Activated T-cell treated with anti-CD3 and anti-CD28 coated beads for 24 hours (primary cell): Measurements from ENCODE around the gene TXNRD1.
"Not testable (repeated sequence)": the region's sequence is repeated elsewhere in the genome, so short reads cannot be mapped to it uniquely, and the experiment has no call there.

ENCODE experiments used
- DNase-seq: peaks from one replicate; pipeline ENCODE4 v3.0.0-alpha.2; 2020; ENCODE audit warnings: low read depth

TXNRD1 gene

DNA sequence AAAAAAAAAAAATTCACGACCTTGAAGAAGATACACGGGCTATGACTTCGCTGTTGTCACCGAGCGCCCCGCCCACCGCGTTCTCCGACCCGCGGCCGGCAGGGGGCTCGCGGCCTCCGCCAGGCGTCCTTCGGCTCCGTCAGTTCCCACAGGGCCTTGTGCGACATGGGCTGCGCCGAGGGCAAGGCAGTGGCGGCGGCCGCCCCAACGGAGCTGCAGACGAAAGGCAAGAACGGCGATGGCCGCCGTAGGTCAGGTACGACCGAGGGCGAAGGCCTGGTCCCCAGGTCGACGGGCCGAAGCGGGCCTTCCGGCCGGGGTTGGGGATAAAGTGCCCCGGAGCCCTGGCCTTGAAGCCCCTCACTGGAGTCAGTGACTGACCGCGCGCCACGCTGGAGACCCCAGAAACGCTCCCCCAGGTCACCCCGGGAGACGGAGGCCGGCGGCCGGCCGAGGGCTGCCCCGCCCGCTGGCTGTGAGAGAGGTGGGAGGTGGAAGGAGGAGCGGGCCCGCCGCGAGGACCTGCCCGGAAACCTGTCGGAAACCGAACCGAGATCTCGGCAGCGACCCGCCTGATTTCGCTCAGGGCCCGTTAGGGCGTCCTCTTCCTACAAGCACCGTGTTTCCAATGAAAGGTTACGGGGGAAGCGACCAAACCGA is at the start of gene TXNRD1:
TSS of gene TXNRD1 (plus strand) at position 142 of the 660 bp plus-strand sequence. CDS start at position 166, 24 bp downstream.
- peak; percentile 77 for DNase-seq

DNA sequence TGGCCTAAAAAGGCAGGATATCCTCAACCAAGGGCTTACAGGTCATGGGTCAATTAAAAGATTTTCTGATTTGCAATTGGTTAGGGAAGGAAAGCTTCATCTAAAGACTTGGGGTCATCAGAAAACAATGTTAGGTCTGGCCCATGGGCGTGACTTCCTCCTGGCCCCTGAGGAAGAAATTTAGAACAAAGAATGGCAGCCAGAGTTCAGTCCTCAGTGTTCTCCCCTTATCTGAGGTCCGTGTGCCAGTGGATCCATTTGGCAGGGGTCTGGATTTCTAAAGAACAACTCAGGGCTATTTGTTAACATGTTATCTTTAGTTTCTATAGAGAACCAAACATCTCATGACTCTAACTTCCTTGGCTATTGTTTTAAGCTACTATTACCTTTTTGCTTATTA is 49.8 kb upstream of the TXNRD1 start:
- no peak for DNase-seq

DNA sequence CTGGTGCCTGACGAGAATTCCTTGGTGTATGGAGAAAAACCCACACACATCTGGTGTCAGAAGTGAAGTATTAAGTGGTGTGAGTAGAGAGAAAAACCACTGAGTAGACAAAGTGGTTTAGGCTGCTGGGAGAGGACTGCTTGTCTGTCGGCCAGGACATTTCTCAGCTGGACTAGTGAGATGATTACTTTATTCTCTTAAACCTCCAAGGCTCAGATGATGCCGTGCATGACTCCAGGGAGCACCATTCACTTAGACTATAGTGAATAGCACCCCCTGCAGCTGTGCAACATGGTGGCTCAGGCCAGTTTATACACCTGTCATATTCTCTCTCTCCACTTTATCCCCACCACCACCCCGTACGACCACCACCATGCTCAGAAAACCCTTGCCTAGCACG is 49.1 kb upstream of the TXNRD1 start:
- no peak for DNase-seq

DNA sequence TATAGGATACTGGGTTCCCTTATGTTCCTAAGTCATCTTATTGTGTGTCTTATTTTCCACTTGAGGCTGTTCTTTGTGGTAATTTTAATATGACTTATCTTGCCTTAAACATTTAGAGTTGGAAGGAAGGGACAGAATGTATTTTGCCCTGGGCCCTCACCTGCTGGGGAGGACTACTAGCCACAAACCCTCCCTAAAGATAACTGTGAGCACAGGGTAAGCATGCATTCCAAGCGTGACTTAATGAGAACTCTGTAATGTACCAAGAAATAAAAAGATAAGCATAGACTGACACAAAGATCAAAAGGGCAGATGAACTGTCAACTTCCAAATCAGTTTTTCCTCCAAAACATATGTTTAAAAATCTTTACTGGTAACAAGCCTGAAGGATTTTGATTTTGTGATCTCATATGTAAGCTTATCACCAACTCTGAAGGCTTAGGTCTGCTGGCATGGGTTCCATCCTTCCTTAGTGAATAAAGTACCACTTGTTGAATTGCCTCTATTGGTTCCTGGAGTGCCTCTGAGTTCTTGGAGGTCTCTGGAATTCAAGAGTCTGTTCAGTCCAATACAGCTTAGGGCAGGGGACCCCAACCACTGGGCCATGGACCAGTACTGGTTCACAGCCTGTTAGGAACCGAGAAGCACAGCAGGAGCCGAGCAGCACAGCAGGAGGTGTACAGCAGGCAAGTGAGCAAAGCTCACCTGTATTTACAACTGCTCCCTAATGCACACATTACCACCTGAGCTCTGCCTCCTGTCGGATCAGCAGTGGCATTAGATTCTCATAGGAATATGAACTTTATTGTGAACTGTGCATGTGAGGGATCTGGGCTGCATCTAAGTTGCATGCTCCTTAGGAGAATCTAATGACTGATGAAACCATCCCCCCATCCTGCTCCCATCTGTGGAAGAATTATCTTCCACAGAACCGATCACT is 47.8 kb upstream of the TXNRD1 start:
- DNase-seq: no peak

DNA sequence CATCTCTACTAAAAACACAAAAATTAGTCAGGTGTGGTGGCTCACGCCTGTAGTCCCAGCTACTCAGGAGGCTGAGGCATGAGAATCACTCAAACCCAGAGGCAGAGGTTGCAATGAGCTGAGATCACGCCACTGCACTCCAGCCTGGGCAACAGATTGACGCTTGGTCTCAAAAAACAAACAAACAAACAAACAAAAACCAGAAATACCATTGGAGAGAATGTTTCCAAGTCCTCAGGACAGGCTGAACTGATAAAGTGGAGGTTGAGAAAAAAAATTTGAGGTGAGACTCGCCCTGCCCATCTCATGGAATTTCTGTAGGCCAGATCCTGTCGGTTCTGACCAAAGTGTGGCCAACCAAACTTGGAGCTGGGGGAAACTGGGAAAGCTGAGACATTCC is 47.0 kb upstream of the TXNRD1 start:
- no peak for DNase-seq

DNA sequence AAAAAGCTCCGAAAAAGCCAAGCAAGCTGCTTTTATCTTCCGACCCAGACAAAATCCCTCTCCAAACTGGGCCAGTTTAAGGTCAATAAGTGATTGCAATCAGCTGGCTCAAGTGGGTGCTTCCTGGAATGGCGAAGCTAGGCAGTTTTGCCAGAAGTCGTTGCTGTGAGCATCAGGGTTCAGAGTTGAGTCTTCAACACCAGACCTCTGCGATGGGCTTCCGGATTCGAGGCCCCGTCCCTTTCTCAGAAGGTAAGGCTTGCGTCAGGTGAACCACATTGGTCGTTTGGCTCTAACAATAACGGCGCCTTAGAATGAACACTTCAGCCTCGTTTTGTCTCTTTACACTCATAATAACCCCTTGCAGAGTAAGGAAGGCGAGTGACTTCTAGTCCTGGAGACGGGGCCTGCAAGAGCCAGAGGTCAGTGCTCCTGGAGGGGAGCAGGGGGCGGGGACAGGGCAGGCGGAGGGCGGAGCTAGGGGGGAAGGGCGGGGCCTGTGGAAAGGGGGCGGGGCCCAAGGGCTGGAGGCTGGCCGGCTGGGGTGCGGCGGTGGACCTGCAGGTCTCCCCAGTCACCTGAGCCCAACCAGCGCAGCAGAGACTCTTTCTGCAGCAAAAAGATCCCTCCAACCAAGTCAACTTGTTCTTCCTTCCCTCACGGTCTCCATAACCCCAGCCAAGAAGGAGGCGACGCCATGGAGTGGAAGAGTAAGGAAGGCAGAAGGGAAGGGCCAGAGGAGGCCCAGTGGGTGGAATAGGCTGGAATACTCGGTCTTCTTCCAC is 43.6 kb upstream of the TXNRD1 start:
- no peak for DNase-seq

DNA sequence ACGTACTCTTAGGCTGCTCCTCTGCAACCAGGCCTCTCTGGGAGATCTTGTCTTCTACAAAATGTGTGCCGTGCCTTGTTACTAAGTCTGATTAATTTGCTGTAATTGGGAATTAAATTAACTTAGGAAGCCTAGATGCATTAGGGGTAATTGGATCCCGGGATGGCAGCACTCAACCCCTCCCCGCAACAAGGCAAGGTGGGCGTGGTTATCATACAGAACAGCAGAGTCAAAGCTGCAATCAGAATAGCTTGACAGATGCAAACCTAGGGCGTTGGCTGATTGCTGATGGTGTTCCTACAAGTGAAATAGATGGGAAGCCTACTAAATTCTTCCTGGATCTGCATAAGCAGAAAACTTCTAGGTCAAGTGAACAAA is 43.0 kb upstream of the TXNRD1 start:
- DNase-seq: no peak

DNA sequence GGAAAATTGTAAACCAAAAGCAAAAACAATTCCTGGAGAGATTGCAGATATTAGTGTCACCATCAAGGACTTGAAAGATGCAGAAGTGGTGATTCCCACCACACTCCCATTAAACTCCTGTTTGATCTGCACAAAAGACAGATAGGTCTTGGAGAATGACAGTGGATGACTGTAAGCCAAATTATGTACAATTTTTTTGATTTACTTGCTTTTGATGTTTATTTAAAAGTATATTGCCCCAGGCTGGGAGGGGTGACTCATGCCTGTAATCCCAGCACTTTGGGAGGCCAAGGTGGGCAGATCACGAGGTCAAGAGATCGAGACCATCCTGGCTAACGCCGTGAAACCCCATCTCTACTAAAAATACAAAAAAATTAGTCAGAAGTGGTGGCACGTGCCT is 41.8 kb upstream of the TXNRD1 start:
- not testable (repeated sequence) for DNase-seq

DNA sequence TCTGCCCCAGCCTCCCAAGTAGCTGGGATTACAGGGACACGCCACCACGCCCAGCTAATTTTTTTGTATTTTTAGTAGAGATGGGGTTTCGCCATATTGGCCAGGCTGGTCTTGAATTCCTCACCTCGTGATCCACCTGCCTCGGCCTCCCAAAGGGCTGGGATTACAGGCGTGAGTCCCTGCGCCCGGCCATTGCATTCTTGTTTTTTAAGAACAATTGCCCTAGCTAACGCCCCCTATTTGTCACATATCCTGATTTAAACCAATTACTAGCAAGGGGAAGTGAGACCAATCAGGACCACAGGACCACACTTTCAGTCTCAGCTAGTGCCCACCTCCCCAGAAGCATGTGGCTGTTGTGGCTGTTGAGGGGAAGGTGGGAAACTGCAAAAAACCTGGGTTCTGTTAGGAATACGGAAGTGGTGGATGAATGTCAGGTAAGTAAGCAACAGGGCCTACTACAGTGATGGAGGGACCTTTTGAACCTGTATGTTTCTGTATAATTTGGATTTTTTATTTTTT is 39.8 kb upstream of the TXNRD1 start:
- DNase-seq: no peak

DNA sequence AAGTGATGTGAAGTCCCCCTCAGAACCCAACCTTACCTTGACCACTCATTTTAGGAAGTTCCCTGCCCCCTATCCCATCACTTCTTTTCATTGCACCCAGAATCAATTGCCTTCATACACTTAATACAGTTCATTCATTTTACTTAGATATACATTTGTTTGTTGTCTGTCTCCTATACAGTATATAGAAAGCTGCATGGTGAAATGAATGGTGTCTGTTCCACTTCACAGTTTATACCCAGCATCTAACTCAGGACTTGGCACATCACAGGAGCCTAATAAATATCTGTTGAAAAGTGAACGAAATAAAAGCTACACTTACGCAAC is 38.3 kb upstream of the TXNRD1 start:
- no peak for DNase-seq

DNA sequence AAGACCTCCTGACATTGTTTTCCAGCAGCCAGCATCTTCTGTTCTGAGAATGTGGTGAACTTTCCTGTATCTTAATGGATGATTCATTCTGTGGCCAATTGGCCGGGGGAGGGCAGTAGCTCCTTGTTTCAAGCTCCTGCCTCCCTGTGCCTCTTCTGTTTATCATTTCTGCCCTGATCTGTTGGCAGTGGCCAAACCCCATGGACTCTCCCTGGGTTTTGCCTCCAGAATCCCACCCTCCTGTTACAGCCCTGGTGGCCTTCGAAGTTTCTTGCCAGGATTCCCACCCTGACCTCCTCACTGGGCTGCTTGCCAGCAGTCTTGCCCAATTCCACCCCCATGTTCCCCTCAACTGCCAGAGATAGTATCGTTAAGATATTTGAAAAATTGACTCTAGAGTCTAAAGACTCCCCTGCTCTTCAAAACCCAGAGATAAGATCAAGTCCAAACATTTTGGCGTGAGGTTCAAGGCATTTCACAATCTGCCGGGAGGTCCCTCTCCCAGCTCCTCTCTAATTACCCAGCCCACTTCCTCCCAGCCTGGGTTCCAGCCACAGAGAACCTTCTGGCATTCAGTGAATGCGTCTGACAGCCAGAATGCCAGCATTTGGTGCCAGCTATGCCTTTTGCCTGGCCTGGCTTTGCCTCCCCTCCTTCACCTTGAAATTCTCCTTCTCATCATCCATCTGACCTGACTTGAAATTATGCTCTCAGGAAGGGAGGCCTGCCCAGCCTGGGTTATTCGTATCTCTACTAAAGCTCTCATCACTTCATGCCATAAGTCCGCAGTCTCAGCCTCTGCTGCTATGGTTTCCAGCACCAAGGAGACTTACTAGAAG is 37.7 kb upstream of the TXNRD1 start:
- DNase-seq: no peak

DNA sequence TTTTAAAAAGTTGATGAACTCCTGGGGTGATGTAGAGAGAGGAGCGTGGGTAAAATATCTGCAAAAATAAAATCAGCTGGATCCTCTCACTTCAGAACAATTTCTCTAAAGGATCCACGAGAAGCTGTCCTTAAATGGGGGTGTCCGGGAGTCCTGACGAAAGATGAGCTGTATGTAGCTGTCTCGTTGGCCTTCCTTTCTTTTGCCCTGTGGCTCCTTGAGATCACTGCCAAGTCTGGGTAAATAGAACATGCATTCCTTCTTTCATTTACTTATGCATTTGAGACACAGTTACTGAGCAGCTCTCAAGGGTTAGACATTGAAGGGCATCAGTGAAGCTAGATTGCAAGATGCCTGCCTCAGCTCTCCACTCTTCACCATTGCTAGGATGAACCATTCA is 35.2 kb upstream of the TXNRD1 start:
- DNase-seq: no peak

DNA sequence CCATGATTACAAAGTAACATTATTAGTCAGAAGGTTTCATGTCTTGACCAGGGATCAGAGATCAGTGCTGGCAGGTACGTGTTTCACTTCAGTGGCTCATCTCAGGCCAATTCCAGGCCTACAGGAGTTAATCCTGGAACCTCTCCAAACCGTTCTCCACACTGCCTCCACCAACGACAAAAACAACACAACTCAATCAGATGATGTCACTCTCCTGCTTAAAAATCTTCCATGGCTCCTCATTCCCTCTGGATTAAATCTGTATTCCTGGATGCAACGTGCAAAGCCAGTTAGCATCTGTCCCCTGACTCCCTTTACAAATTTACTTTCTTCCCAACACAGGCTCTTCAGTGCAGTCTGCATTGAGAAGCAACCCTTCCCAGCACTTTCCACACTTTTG is 34.3 kb upstream of the TXNRD1 start:
- no peak for DNase-seq

DNA sequence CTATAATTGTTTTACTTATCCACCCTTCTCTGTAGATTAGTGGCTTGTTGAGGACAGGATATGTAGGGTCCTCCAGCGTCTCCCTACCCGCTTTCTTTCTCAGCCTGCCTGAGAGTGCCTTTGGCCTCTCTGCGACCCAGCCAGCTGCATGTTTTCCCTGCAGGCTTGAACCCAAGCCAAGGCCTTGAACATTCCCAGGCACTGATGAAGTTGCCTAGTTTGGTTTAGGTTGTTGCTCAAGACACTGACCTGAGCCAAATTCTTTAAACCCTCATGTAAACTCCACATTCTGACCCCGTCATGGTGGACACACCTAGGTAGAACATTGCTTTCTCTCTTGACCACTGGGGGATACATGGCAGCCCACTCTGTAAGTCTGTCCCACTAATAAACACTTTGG is 33.4 kb upstream of the TXNRD1 start:
- DNase-seq: no peak

DNA sequence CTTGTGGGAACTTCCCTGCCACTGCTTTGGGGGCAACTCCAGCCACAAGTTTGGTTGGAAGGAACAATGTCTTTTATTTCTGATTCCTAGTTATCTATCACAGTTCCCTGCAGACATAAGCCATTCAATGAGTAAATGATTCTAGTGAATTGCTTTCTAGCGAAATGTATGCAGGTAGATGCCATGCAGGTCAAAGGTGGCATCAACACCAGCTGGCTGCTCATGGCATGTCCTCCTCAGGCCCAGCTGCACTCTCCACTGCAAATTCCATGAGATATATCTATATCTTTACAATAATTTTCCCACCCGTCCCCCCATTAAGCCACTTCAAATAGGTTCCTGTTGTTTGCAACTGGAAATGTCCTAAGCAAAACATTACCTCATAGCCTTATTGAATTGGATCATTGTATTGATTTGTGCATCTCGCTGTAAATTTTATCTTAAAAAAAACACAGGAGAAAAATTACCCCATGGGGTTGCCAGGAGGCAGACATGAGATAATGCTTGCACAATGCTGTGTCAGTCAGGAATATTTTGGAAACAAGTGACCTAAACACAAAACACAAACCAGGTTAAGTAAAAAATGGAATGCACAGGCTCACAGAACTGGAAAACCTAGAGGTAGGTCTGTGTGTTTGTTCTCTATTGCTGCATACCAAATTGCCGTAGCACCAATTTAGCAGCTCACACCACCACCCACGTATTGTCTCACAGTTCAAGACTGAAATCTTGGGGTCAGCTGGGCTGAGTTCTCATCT is 32.8 kb upstream of the TXNRD1 start:
- no peak for DNase-seq

DNA sequence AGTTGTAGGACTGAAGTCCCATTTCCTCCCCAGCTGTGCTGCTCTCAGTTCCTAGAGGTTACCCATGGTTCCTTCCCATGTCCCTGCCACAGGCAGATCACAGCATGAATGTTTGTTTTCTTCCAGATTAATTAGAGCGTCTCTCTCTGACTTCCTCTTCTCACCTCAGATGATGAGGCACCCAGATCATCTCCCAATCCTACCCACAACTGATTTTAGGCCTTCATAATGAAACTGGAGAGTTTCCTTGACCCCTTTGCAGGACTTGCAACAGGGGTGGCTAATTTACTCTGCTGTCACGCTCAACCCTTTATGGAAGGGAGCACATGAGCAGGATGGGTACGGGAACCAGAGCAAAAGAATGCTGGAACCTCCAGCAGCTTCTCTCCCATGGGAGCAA is 32.1 kb upstream of the TXNRD1 start:
- no peak for DNase-seq

DNA sequence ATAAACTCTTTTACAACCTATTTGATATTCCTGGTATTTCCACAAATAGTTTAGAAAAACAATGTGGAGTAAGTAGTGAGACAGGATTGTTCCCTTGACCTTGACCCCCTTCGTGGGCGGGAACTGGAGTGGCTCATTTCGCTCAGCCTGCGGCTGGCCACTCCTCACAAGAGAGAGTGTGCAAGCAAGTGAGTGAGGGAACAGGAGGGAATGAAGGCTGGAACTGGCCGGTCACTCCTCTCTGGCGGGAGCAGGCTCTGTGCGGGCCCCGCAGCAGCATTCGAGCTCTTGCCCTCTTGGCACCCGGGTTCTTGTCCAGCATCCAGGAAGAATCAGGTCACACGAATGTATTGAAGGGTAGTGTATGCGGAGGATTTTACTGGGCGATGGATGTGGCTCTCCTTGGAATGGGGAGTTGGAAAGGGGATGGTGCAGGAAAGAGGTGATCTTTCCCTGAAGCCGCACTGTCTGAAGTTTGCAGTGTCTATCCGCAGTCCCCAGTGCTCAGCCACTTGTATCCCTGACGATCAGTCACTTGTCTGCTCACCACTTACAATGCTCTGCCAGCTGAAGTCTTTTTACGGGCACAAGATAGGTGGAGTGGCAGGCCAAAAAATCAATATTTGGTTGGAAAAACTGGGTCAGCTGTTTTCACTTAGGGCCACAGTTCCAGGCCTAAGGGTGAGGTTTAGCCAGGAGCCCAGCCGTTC is 28.0 kb upstream of the TXNRD1 start:
- no peak for DNase-seq

DNA sequence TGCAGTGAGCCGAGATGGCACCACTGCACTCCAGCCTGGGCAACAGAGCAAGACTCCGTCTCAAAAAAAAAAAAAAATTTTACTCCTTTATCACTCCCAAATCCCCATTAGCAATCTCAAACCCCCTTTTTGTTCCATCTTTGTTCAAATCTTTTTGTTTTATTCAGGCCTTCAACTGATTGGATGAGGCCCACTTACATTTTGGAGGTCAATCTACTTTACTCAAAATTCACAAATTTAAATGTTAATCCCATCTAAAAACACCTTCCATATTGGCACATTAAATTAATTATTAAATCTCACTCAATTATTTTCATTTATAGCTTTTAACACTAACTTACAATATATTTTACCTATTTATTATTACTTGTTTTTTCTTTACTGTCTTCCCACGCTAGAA is 27.0 kb upstream of the TXNRD1 start:
- DNase-seq: no peak

DNA sequence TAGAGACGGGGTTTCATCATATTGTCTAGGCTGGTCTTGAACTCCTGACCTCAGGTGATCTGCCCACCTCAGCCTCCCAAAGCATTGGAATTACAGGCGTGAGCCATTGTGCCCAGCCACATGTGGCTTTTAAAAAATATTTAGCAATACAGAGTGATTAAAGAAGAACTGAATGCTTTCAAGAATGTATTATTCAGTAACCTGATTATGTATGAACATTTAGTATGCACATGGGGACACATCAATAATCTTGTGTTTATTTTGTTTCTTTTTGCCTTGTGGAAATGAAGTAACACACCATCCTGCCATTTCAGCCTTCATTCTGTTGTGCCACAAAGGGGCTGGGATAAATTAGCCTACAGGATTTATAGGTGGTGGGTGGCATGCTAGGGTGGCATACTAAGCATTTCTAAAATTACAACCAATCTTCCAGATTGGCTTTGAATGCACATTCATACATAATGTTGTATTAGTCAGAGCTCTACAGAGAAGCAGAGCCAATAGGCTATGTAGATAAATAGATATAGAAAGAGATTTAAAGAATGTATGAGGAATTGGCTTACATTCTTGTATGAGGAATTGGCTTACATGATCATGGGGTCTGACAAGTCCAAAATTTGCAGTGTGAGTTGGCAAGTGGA is 25.5 kb upstream of the TXNRD1 start:
- DNase-seq: no peak

DNA sequence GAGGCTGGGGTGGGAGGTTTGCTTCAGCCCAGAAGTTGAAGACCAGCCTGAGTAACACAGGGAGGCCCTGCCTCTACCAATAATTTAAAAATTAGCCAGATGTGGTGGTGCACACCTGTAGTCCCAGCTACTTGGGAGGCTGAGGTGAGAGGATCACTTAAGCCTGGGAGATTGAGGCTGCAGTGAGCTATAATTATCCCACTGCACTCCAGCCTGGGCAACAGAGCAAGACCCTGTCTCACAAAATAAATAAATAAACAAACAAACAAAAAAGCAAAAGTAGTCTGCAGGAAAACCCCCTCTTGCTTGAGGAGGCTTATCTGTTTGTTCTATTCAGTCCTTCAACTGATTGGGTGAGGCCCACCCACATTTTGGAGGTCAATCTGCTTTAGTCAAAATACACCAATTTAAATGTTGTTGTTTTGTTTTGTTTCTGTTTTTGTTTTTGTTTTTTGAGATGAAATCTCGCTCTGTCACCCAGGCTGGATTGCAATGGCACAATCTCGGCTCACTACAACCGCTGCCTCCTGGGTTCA is 24.9 kb upstream of the TXNRD1 start:
- no peak for DNase-seq
